PC-3 (cell line): Measurements from ENCODE around the gene CYP46A1. TPM values are rescaled to one million over a fixed set of nuclear protein-coding genes. Genes with fewer than 3 reads are reported as not detected.

Experiments
- ATAC-seq: fragments of 200-7000 bp; cut with Tn5 transposase; 2 replicates; pipeline ENCODE4 v1.9.1; 2020; ENCODE audit warnings: mild to moderate bottlenecking, moderate library complexity
- BruUV-seq: library from RNA; stranded (reverse); fragments of 400-500 nt; replicated peaks from 2 replicates; lab custom pipeline; 2021; lab: Mats Ljungman, UMichigan
- CTCF ChIA-PET: fragments of 300-600 bp; sonication (Branson Sonifier 250); formaldehyde crosslinking; loops from one replicate; lab custom pipeline; 2022; ENCODE audit warnings: antibody characterized with exemption; lab: Charles Lee
- POLR2A ChIA-PET: fragments of 300-600 bp; sonication (Branson Sonifier 250); formaldehyde crosslinking; loops from one replicate; lab custom pipeline; 2022; ENCODE audit warnings: antibody characterized with exemption; ENCODE audit not compliant: unreplicated experiment; lab: Charles Lee
- DNase-seq: peaks from one replicate; pipeline ENCODE4 v3.0.0-alpha.2; 2015
- H2AFZ ChIP-seq: fragments of 300-600 bp; sonication (generic); 2 replicates; pipeline ENCODE4 v1.6.0; 2016; ENCODE audit warnings: antibody characterized with exemption, low read length
- H3F3A ChIP-seq: fragments of 300-600 bp; sonication (generic); one replicate; pipeline ENCODE4 v1.6.0; 2017; ENCODE audit warnings: antibody characterized with exemption, low read length, control low read depth, mild to moderate bottlenecking; ENCODE audit not compliant: unreplicated experiment
- H3K27ac ChIP-seq: fragments of 300-600 bp; sonication (generic); 2 replicates; pipeline ENCODE4 v1.5.1; 2016; ENCODE audit warnings: mild to moderate bottlenecking, low read length
- H3K27me3 ChIP-seq: fragments of 300-600 bp; sonication (generic); 2 replicates; pipeline ENCODE4 v1.6.1; 2016; ENCODE audit warnings: low read length, mixed read lengths
- H3K36me3 ChIP-seq: fragments of 300-600 bp; sonication (generic); 2 replicates; pipeline ENCODE4 v1.6.1; 2016; ENCODE audit warnings: low read depth, mixed run types, low read length, mixed read lengths
- H3K4me1 ChIP-seq: fragments of 300-600 bp; sonication (generic); 2 replicates; pipeline ENCODE4 v1.5.1; 2016; ENCODE audit warnings: low read length; ENCODE audit not compliant: insufficient read depth
- H3K4me2 ChIP-seq: fragments of 300-600 bp; sonication (generic); 2 replicates; pipeline ENCODE4 v1.6.0; 2016; ENCODE audit warnings: low read length
- H3K4me3 ChIP-seq: fragments of 300-600 bp; sonication (generic); 2 replicates; pipeline ENCODE4 v1.5.1; 2016; ENCODE audit warnings: mild to moderate bottlenecking, low read length, mixed read lengths
- H3K79me2 ChIP-seq: fragments of 300-600 bp; sonication (generic); 2 replicates; pipeline ENCODE4 v1.6.1; 2017; ENCODE audit warnings: low read length, mixed read lengths
- H3K9ac ChIP-seq: fragments of 300-600 bp; sonication (generic); 2 replicates; pipeline ENCODE4 v1.6.0; 2016; ENCODE audit warnings: mild to moderate bottlenecking, low read length
- H3K9me2 ChIP-seq: fragments of 300-600 bp; sonication (generic); replicated peaks from 2 replicates; pipeline ENCODE4 v1.6.1; 2016; ENCODE audit warnings: mixed run types, low read length, mixed read lengths
- H3K9me3 ChIP-seq: fragments of 300-600 bp; sonication (generic); 2 replicates; pipeline ENCODE4 v1.6.1; 2016; ENCODE audit warnings: low read length, mixed read lengths
- H4K20me1 ChIP-seq: fragments of 300-600 bp; sonication (generic); 2 replicates; pipeline ENCODE4 v1.6.1; 2016; ENCODE audit warnings: low read length, mixed read lengths
- CTCF ChIP-seq: fragments of 300-600 bp; sonication (generic); conservative IDR thresholded peaks from 2 replicates; pipeline ENCODE4 v1.5.1; 2017; ENCODE audit warnings: antibody characterized with exemption, low read depth, mild to moderate bottlenecking, low read length
- EZH2 ChIP-seq: fragments of 300-600 bp; sonication (generic); IDR thresholded peaks from one replicate; pipeline ENCODE4 v1.6.1; 2017; ENCODE audit warnings: antibody characterized with exemption, mild to moderate bottlenecking, low read length; ENCODE audit not compliant: unreplicated experiment
- EZH2phosphoT487 ChIP-seq: fragments of 300-600 bp; sonication (generic); IDR thresholded peaks from 2 replicates; pipeline ENCODE4 v1.6.1; 2018; ENCODE audit warnings: mild to moderate bottlenecking, antibody characterized with exemption, low read length, borderline replicate concordance
- intact Hi-C: fragments of 100-400 bp; cut with micrococcal nuclease; formaldehyde crosslinking; loops from 2 replicates; pipeline ENCODE4 v1.9.0; 2023
- total RNA-seq: library from RNA; depleted of rRNA; stranded (reverse); fragments of >200 nt; gene quantifications from 2 replicates; pipeline ENCODE4 v1.2.3, GENCODE V29; 2014

Gene CYP46A1
- total RNA-seq, 1 experiment from 2014 or later = 1.2 TPM

- ATAC-seq = no peak
- H2AFZ ChIP-seq = no peak overlapping the region
- H3K36me3 ChIP-seq = no peaks in the 10 kb centered on the region
- no peak overlapping the region for H3K27ac ChIP-seq
- intact Hi-C loops = no loop called here
- no peaks in the 10 kb centered on the region for H3F3A ChIP-seq
- CTCF ChIA-PET = no interaction called here
- H4K20me1 ChIP-seq = no peaks in the 10 kb centered on the region
- POLR2A ChIA-PET = no interaction called here
- H3K4me3 ChIP-seq = no peak overlapping the region
- H3K4me1 ChIP-seq = no peaks in the 10 kb centered on the region; the same call in 1 of the 2 replicates
- no peak overlapping the region for H3K9ac ChIP-seq
- no peak overlapping the region for H3K4me2 ChIP-seq
- BruUV-seq = no TSS peak
- H3K27me3 ChIP-seq = no peaks in the 10 kb centered on the region
- H3K9me3 ChIP-seq = no peaks in the 10 kb centered on the region
- DNase-seq = no peak
- no peak for TF ChIP-seq EZH2phosphoT487
- no peak for TF ChIP-seq CTCF
- TF ChIP-seq EZH2 = no peak
- H3K9me2 ChIP-seq = no peaks in the 10 kb centered on the region
- no peaks in the 10 kb centered on the region for H3K79me2 ChIP-seq
These were observed 44.3 kb downstream of the CYP46A1 start for GRCh38 chr14:99728231-99728920.

- no peak overlapping the region for H3K4me3 ChIP-seq
- H4K20me1 ChIP-seq = no peaks in the 10 kb centered on the region
- no peaks in the 10 kb centered on the region for H3K27me3 ChIP-seq
- no peak overlapping the region for H3K9ac ChIP-seq
- DNase-seq (no peak), ATAC-seq (no peak)
- no peak overlapping the region for H3K4me2 ChIP-seq
- no peak overlapping the region for H3K27ac ChIP-seq
- intact Hi-C loops = no loop called here
- TF ChIP-seq CTCF (no peak), EZH2phosphoT487 (no peak), EZH2 (no peak)
- ChIA-PET POLR2A (no interaction called here), CTCF (no interaction called here)
- BruUV-seq = no TSS peak
- no peaks in the 10 kb centered on the region for H3K36me3 ChIP-seq
- H3K4me1 ChIP-seq = no peaks in the 10 kb centered on the region; the same call in 1 of the 2 replicates
- H3K9me2 ChIP-seq = no peaks in the 10 kb centered on the region
- no peaks in the 10 kb centered on the region for H3K9me3 ChIP-seq
- H2AFZ ChIP-seq = no peak overlapping the region
- no peaks in the 10 kb centered on the region for H3F3A ChIP-seq
- no peaks in the 10 kb centered on the region for H3K79me2 ChIP-seq
These were observed 44.9 kb downstream of the CYP46A1 start for GRCh38 chr14:99728981-99729451.
